DMS 273 (cell line): ENCODE data around the gene SEZ6L.

Experiments used
- DNase-seq: peaks from one replicate; lab custom pipeline; 2025; ENCODE audit not compliant: unreplicated experiment; lab: John Stamatoyannopoulos, UW

Gene SEZ6L

GRCh38 chr22:26416670-26417276 lies 247.5 kb downstream of the SEZ6L start:
- DNase-seq = no peak

GRCh38 chr22:26417406-26417805 lies 248.1 kb downstream of the SEZ6L start:
- no peak for DNase-seq

GRCh38 chr22:26418620-26419019 lies 249.4 kb downstream of the SEZ6L start:
- DNase-seq = no peak

DNA sequence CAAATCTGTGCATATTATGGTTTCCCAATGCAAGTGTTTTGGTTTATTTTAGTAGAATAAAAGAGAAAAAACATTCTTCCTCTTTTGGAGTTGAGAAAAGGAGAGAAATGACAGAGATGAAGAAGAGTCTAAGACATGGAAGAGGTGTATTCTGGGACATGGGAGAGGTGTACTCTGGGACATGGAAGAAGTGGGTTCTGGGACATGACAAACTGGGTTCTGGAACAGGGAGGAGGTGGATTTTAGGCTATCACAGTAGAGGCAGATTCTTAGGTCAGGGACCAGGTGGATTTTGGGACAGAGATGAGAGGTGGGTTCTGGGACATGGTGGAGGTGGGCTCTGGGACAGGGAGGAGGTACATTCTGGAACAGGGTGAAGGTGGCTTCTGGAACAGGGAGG lies 257.7 kb downstream of the SEZ6L start:
- DNase-seq = no peak

GRCh38 chr22:26428515-26429457 lies 259.5 kb downstream of the SEZ6L start, which contains the start of gene ASPHD2:
Gene ASPHD2, plus strand, starts transcription at chr22:26429260. Its CDS starts 4,356 bp downstream, at chr22:26433616.
- peak; percentile 80 for DNase-seq

DNA sequence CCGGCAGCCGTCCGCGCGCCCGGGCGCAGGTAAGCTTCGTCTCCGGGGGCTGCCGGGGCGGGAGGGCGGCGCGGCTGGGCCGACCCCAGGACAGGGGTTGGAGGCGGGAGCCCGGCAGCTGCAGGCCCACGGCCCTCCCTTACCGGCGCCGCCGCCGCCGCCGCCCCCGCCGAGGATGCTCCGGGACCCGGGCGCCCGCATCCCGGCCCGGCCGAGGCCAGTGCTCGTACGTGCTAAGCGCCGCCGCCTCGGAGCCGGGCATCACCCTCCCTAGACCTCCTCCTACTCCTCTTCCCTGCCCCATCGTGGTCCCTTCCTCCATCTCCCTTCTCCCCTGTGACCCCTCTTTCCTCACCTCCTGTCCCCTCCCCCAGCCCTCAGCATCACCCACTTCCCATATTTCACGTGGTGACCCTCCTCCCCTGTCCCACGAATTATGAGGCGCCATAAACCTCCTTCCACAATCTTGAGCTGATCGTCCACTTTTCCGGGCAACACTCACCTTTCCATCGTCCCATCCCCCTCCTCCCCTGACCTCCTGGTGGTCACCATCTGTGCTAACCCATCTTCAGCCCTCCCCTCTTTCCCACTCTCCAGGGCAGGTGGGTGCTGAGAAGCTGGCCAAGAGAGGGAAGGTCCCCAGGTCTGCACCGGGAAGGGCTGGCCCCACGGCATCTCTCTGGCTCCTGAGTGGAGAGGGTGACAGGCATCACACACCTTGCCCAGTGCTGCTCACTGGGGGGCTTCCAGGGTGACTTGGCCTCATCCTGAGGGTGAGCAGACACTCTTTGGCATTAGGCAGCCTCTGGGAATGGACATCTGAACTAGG lies 260.4 kb downstream of the SEZ6L start:
- peak; percentile 29 for DNase-seq

- DNase-seq = no peak
Measured at GRCh38 chr22:26430600-26430999, 261.3 kb downstream of the SEZ6L start.

- DNase-seq = no peak
Measured at GRCh38 chr22:26431261-26431995, 262.2 kb downstream of the SEZ6L start.

DNA sequence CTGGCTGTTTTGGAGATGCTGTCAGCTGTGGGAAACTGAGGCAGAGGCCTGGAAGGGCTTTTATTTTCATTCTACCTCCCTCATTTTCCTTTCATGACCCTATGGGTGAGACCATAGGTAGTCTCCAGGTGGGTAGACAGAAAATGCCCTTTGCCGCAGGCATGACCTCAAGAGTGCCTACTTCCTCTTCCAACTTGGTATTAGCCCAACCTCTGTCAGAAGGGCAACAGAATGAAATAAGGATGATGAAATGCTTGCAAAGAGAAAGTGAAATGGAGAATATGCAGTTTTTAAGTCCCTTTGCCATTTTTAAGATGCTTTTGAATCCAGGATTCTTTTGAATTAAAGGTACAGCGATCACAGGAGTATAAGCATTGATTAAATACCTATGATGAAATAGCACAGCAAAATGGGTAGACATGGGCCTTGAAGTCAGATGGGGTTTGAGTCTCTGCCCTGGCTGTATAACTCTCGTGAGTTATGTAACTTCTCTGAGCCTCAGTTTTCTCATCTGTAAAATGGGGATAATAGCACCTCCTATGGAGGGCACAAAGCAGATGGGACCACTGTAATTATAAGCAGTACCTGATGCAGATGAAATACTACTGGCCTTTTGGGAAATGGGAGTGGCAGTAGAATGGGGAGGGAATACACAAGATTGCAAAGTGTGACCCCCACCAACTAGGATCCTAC lies 263.5 kb downstream of the SEZ6L start:
- DNase-seq = no peak
